ENCODE results near the gene ITM2B. TPM values are rescaled to one million over a fixed set of nuclear protein-coding genes. Genes with fewer than 3 reads are reported as not detected.
A peak's percentile ranks its signal among the peaks of the same experiment; 100 is the strongest.

Gene ITM2B
- polyA plus RNA-seq, 3 donors = 154 to 538 (median 387) TPM

GRCh38 chr13:48292650-48293049 is 59.6 kb downstream of the ITM2B start:
- H3K27ac ChIP-seq (ENCODE audit: low read depth, low read length) = no peak overlapping the region
- 42 to 86% (median 76%) methylated on average over 4 of the region's 4 CpGs for WGBS, 3 donors

GRCh38 chr13:48294653-48295052 is 61.6 kb downstream of the ITM2B start:
- 94 to 98% (median 95%) methylated on average over 2 of the region's 2 CpGs for WGBS, 3 donors
- H3K27ac ChIP-seq (ENCODE audit: low read depth, low read length) = no peak overlapping the region

- WGBS, 3 donors = 92 to 100% (median 98%) methylated on average over 1 of the region's 1 CpG
- no peak overlapping the region for H3K27ac ChIP-seq (ENCODE audit: low read depth, low read length)
Measured at GRCh38 chr13:48295271-48295670, 62.3 kb downstream of the ITM2B start.

- no peak overlapping the region for H3K27ac ChIP-seq (ENCODE audit: low read depth, low read length)
- WGBS, 3 donors = 71 to 79% (median 73%) methylated on average over 2 of the region's 2 CpGs
Measured at GRCh38 chr13:48296528-48296927, 63.5 kb downstream of the ITM2B start.

GRCh38 chr13:48297131-48297786 is 64.3 kb downstream of the ITM2B start:
- 63 to 79% (median 77%) methylated on average over 4 of the region's 4 CpGs for WGBS, 3 donors

GRCh38 chr13:48299591-48299990 is 66.6 kb downstream of the ITM2B start:
- 73 to 83% (median 82%) methylated on average over 2 of the region's 2 CpGs for WGBS, 3 donors
- H3K27ac ChIP-seq (ENCODE audit: low read depth, low read length) = no peak overlapping the region

More at GRCh38 chr13:48297131-48297786, 64.3 kb downstream of the ITM2B start:
- no peak overlapping the region for H3K27ac ChIP-seq (ENCODE audit: low read depth, low read length)

GRCh38 chr13:48302871-48303358 is 69.9 kb downstream of the ITM2B start:
- peak overlapping the region; percentile 94 for H3K27ac ChIP-seq (ENCODE audit: low read depth, low read length)
- 10 to 16% (median 14%) methylated on average over 12 of the region's 12 CpGs for WGBS, 3 donors

- peak within 1 kb of the TSS; percentile 94 for H3K27ac ChIP-seq (ENCODE audit: low read depth, low read length)
- 0% methylated on average over 88 to 96 of the region's 96 CpGs for WGBS, 3 donors
Measured at GRCh38 chr13:48303359-48304142, 70.5 kb downstream of the ITM2B start, which contains the start of gene RB1. Gene RB1 (plus strand): TSS chr13:48303751. CDS start chr13:48303913, 162 bp downstream.

- peak overlapping the region; percentile 92 for H3K27ac ChIP-seq (ENCODE audit: low read depth, low read length)
- WGBS, 3 donors = 0 to 1% (median 0%) methylated on average over 35 to 36 of the region's 36 CpGs
Measured at GRCh38 chr13:48304143-48304876, 71.3 kb downstream of the ITM2B start.

GRCh38 chr13:48311223-48311622 is 78.2 kb downstream of the ITM2B start:
- H3K27ac ChIP-seq (ENCODE audit: low read depth, low read length) = no peak overlapping the region
- WGBS, 3 donors = 86 to 96% (median 90%) methylated on average over 1 of the region's 1 CpG

- 69 to 85% (median 72%) methylated on average over 17 of the region's 17 CpGs for WGBS, 3 donors
- no peak overlapping the region for H3K27ac ChIP-seq (ENCODE audit: low read depth, low read length)
Measured at GRCh38 chr13:48315969-48316650, 83.1 kb downstream of the ITM2B start.

- WGBS, 3 donors = 89 to 95% (median 92%) methylated on average over 43 of the region's 43 CpGs
- H3K27ac ChIP-seq (ENCODE audit: low read depth, low read length) = no peak overlapping the region
Measured at GRCh38 chr13:48316826-48317510, 84.0 kb downstream of the ITM2B start.

- whole genome bisulfite sequencing, 3 donors = 76 to 78% (median 76%) methylated on average over 41 of the region's 41 CpGs
- H3K27ac ChIP-seq (ENCODE audit: low read depth, low read length) = no peak overlapping the region
Measured at GRCh38 chr13:48317511-48318376, 84.7 kb downstream of the ITM2B start.

GRCh38 chr13:48318377-48318811 is 85.4 kb downstream of the ITM2B start:
- 68 to 72% (median 69%) methylated on average over 28 of the region's 28 CpGs for WGBS, 3 donors
- H3K27ac ChIP-seq (ENCODE audit: low read depth, low read length) = no peak overlapping the region

GRCh38 chr13:48318821-48319511 is 86.0 kb downstream of the ITM2B start:
- no peak overlapping the region for H3K27ac ChIP-seq (ENCODE audit: low read depth, low read length)
- WGBS, 3 donors = 63 to 70% (median 63%) methylated on average over 47 of the region's 47 CpGs
